ENCODE results near the gene CTNND2. TPM values are rescaled to one million over a fixed set of nuclear protein-coding genes. Genes with fewer than 3 reads are reported as not detected.

CTNND2 gene
- total and polyA plus RNA-seq, 2 donors (not counting 1 experiment from before 2014, with no cell fraction given), result not detected

GRCh38 chr5:11504065-11504885 lies 400.0 kb downstream of the CTNND2 start:
- ChIA-PET POLR2A (no interaction called here), CTCF (no interaction called here)
- intact Hi-C loops (cut with micrococcal nuclease), result no loop called here
- no peaks in the 10 kb centered on the region for H3K36me3 ChIP-seq (replicated peaks in 1 of 2; ENCODE audit: control extremely low read depth in 1 of 2, control insufficient read depth in 1 of 2, extremely low read depth in 1 of 2, insufficient read depth in 2 of 2, low read length in 1 of 2)
- no peak overlapping the region for H3K4me3 Mint-ChIP-seq
- ATAC-seq (ENCODE audit: low read depth) (no peak), DNase-seq (no peak)
- H3K27ac Mint-ChIP-seq, result no peak overlapping the region
- no peak overlapping the region for H3K4me2 ChIP-seq (replicated peaks; ENCODE audit: low read depth, low read length, poor library complexity, severe bottlenecking)
- TF ChIP-seq CTCF (IDR thresholded peaks at IDR 0.05) (no peak), EZH2 (IDR thresholded peaks at IDR 0.05; ENCODE audit: borderline replicate concordance, insufficient read depth, low read depth, low read length, poor library complexity, severe bottlenecking) (no peak)
- no peaks in the 10 kb centered on the region for H3K9me3 Mint-ChIP-seq (ENCODE audit: insufficient read depth)
- H3K4me3 ChIP-seq (ENCODE audit: control extremely low read depth in 1 of 5, extremely low read depth in 1 of 5, insufficient read depth in 1 of 5, low read depth in 2 of 5, low read length in 4 of 5), result no peak overlapping the region
- no peak overlapping the region for H3K9ac ChIP-seq (ENCODE audit: low read length)
- 93% methylated on average over 5 of the region's 12 CpGs for WGBS (ENCODE audit: insufficient coverage)
- H4K20me1 ChIP-seq (ENCODE audit: control insufficient read depth, insufficient read depth, low read length, poor library complexity, severe bottlenecking), result no peaks in the 10 kb centered on the region
- no peak overlapping the region for H2AFZ ChIP-seq (ENCODE audit: insufficient read depth, low read depth, low read length, poor library complexity, severe bottlenecking)
- H3K79me2 ChIP-seq (ENCODE audit: control insufficient read depth, insufficient read depth, low read length), result no peaks in the 10 kb centered on the region
- no peaks in the 10 kb centered on the region for H3K27me3 Mint-ChIP-seq
- peaks cover 0 to 11% (median 0%) of the 10 kb centered on the region in 3 donors for H3K9me3 ChIP-seq (ENCODE audit: control extremely low read depth in 1 of 3, control insufficient read depth in 2 of 3, insufficient read depth in 1 of 3, low read length in 2 of 3)
- no peaks in the 10 kb centered on the region for H3K4me1 Mint-ChIP-seq
- no peaks in the 10 kb centered on the region for H3K27me3 ChIP-seq (replicated peaks in 1 of 4; ENCODE audit: control extremely low read depth in 1 of 4, control insufficient read depth in 3 of 4, insufficient read depth in 4 of 4, low read length in 3 of 4)
- no peak overlapping the region for H3K27ac ChIP-seq (ENCODE audit: low read length in 2 of 2)
- H3K4me1 ChIP-seq (ENCODE audit: control insufficient read depth in 2 of 2, insufficient read depth in 2 of 2, low read length in 2 of 2), result no peaks in the 10 kb centered on the region

GRCh38 chr5:11502783-11503182 lies 401.5 kb downstream of the CTNND2 start:
- H3K4me3 ChIP-seq (ENCODE audit: control extremely low read depth in 1 of 5, extremely low read depth in 1 of 5, insufficient read depth in 1 of 5, low read depth in 2 of 5, low read length in 4 of 5), result no peak overlapping the region
- peaks cover 0 to 11% (median 0%) of the 10 kb centered on the region in 3 donors for H3K9me3 ChIP-seq (ENCODE audit: control extremely low read depth in 1 of 3, control insufficient read depth in 2 of 3, insufficient read depth in 1 of 3, low read length in 2 of 3)
- DNase-seq (no peak), ATAC-seq (ENCODE audit: low read depth) (no peak)
- H3K27ac ChIP-seq (ENCODE audit: low read length in 2 of 2), result no peak overlapping the region
- 94% methylated on average over 2 of the region's 2 CpGs for WGBS (ENCODE audit: insufficient coverage)
- Mint-ChIP-seq H3K27me3 (no peaks in the 10 kb centered on the region), H3K4me1 (no peaks in the 10 kb centered on the region), H3K27ac (no peak overlapping the region), H3K4me3 (no peak overlapping the region), H3K9me3 (ENCODE audit: insufficient read depth) (no peaks in the 10 kb centered on the region)
- no peaks in the 10 kb centered on the region for H4K20me1 ChIP-seq (ENCODE audit: control insufficient read depth, insufficient read depth, low read length, poor library complexity, severe bottlenecking)
- intact Hi-C loops (cut with micrococcal nuclease), result no loop called here
- H3K9ac ChIP-seq (ENCODE audit: low read length), result no peak overlapping the region
- H3K27me3 ChIP-seq (replicated peaks in 1 of 4; ENCODE audit: control extremely low read depth in 1 of 4, control insufficient read depth in 3 of 4, insufficient read depth in 4 of 4, low read length in 3 of 4), result no peaks in the 10 kb centered on the region
- TF ChIP-seq CTCF (IDR thresholded peaks at IDR 0.05) (no peak), EZH2 (IDR thresholded peaks at IDR 0.05; ENCODE audit: borderline replicate concordance, insufficient read depth, low read depth, low read length, poor library complexity, severe bottlenecking) (no peak)
- ChIA-PET CTCF (no interaction called here), POLR2A (no interaction called here)
- no peaks in the 10 kb centered on the region for H3K79me2 ChIP-seq (ENCODE audit: control insufficient read depth, insufficient read depth, low read length)
- H3K4me2 ChIP-seq (replicated peaks; ENCODE audit: low read depth, low read length, poor library complexity, severe bottlenecking), result no peak overlapping the region
- H2AFZ ChIP-seq (ENCODE audit: insufficient read depth, low read depth, low read length, poor library complexity, severe bottlenecking), result no peak overlapping the region
- H3K4me1 ChIP-seq (ENCODE audit: control insufficient read depth in 2 of 2, insufficient read depth in 2 of 2, low read length in 2 of 2), result no peaks in the 10 kb centered on the region
- H3K36me3 ChIP-seq (replicated peaks in 1 of 2; ENCODE audit: control extremely low read depth in 1 of 2, control insufficient read depth in 1 of 2, extremely low read depth in 1 of 2, insufficient read depth in 2 of 2, low read length in 1 of 2), result no peaks in the 10 kb centered on the region
